Adrenal gland (tissue), 12 donors: ENCODE measurements around the gene PRPF40A. TPM values are rescaled to one million over a fixed set of nuclear protein-coding genes. Genes with fewer than 3 reads are reported as not detected.

ENCODE experiments used
- DNase-seq, 7 donors: peaks; one replicate each; pipeline ENCODE4 v3.0.0-alpha.2; 2019 to 2020
- H3K27ac ChIP-seq, 5 donors: fragments of 200-600 bp; sonication (generic) in 4 of 5; 1 replicate in 3 of 5; 2 replicates in 2 of 5; pipeline versions ENCODE4 v1.5.1 to v1.8.0; 2016 to 2020; ENCODE audit warnings: mild to moderate bottlenecking in 1 of 5
- H3K27me3 ChIP-seq: fragments of 200-600 bp; 2 replicates; pipeline ENCODE4 v1.8.0; 2021
- H3K36me3 ChIP-seq, 2 donors: fragments of 200-600 bp; replicated peaks in 1 of 2; 1 replicate in 1 of 2; 2 replicates in 1 of 2; pipeline versions ENCODE4 v1.5.1 to v1.8.0; 2018 to 2022
- H3K4me1 ChIP-seq, 2 donors: fragments of 200-600 bp; replicated peaks in 1 of 2; 1 replicate in 1 of 2; 2 replicates in 1 of 2; pipeline versions ENCODE4 v1.5.1 to v1.8.0; 2018 to 2021
- H3K4me3 ChIP-seq, 4 donors: fragments of 200-600 bp; sonication (generic) in 3 of 4; one replicate each; pipeline ENCODE4 v1.5.1; 2016 to 2018
- H3K9me3 ChIP-seq, 3 donors: fragments of 200-600 bp; sonication (generic) in 1 of 3; replicated peaks in 1 of 3; 1 replicate in 2 of 3; 2 replicates in 1 of 3; pipeline versions ENCODE4 v1.5.1 to v1.8.0; 2016 to 2021
- POLR2A ChIP-seq, 2 donors: fragments of 450-650 bp; IDR thresholded peaks; one replicate each; pipeline ENCODE4 v1.6.1; 2017; ENCODE audit warnings: antibody characterized with exemption in 2 of 2, mild to moderate bottlenecking in 2 of 2, moderate library complexity in 1 of 2
- WGBS, 4 donors: extraction: QIAGEN DNeasy Blood & Tissue Kit in 2 of 4; methylation state at CpG; one replicate each; pipeline versions ENCODE4 v1.1.5 to v1.1.7; 2013 to 2017; 5-methylcytosine and 5-hydroxymethylcytosine counted together
- intact Hi-C, 2 donors: fragments of 100-400 bp; cut with DNase I; formaldehyde crosslinking; loops; one replicate each; pipeline versions ENCODE4 v1.14.1 to v1.15.0; 2022 to 2023
- polyA plus RNA-seq, 3 donors: library from polyadenylated mRNA; stranded (reverse); fragments of 200-250 nt in 2 of 3; fragments of 350-450 nt in 1 of 3; fragmentation: Illumina TruSeq in 1 of 3; extraction: RNeasy Lipid Tissue Mini Kit (QIAGEN cat#74804) in 1 of 3; gene quantifications; one replicate each; pipeline ENCODE4 v1.2.3, GENCODE V29; 2013 to 2014
- total RNA-seq, 9 donors: library from RNA; depleted of rRNA in 4 of 9; stranded (reverse); fragments of >200 nt in 4 of 9; fragments of 120-200 nt in 1 of 9; fragmentation: NEBNext Ultra II Directional in 1 of 9; extraction: Animal tissue kit (Norgen Biotek cat#: 25700) in 1 of 9; gene quantifications; one replicate each; pipeline versions ENCODE4 v1.1.0 to v1.2.4, GENCODE V29; 2013 to 2023
- TF ChIP-seq, protein P1 (sequence below), 6 experiments: fragments of 450-650 bp in 4 of 6; fragments of 200-600 bp in 2 of 6; sonication (generic) in 1 of 6; IDR thresholded peaks; 1 replicate in 5 of 6; 2 replicates in 1 of 6; pipeline versions ENCODE4 v1.5.1 to v1.8.0; 2016 to 2021; ENCODE audit warnings: antibody characterized with exemption in 6 of 6, mild to moderate bottlenecking in 2 of 6, moderate library complexity in 1 of 6
- donor health status: healthy with polysubstance abuse.
- donor health status: Bipolar disorder and iron deficiency.
- donor health status: DM: yes; HTN: yes; CAD: no.
- donor health status: DM: no; HTN: no; CAD: no.
- donor health status: DM: no; HTN: no; CAD: no.
- donor health status: DM: yes; HTN: yes; CAD: no.

The PRPF40A gene
- total and polyA plus RNA-seq, 12 donors: 15.6 to 133 (median 68.9) TPM

DNA sequence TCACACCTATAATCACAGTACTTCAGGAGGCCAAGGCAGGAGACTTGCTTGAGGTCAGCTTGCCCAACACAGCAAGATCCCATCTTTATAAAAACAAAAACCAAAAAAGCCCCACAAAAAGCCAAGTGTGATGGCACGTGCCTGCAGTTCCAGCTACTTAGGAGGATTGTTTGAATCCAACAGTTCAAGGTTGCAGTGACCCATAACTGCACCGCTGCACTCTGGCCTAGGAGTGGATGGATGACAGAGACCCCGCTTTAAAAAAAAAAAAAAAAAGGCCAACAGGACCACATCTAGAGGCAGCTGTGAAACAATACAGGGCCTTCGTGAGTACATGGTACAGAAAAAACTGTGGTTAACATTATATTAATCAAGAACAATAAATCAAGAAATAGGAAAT lies 56.2 kb downstream of the PRPF40A start:
- intact Hi-C loops: no loop called here
- no peak for DNase-seq
- no peaks in the 10 kb centered on the region for H3K27me3 ChIP-seq
- H3K9me3 ChIP-seq: no peaks in the 10 kb centered on the region
- no peaks in the 10 kb centered on the region for H3K4me1 ChIP-seq
- whole genome bisulfite sequencing, 4 donors: 64 to 72% (median 68%) methylated on average over 4 of the region's 4 CpGs
- no peak overlapping the region for H3K27ac ChIP-seq
- H3K36me3 ChIP-seq: peaks cover 0 to 88% of the 10 kb centered on the region in 2 donors
- H3K4me3 ChIP-seq: no peak overlapping the region
- no peak for TF ChIP-seq POLR2A (IDR thresholded peaks at IDR 0.05)
- TF ChIP-seq, protein P1, sequence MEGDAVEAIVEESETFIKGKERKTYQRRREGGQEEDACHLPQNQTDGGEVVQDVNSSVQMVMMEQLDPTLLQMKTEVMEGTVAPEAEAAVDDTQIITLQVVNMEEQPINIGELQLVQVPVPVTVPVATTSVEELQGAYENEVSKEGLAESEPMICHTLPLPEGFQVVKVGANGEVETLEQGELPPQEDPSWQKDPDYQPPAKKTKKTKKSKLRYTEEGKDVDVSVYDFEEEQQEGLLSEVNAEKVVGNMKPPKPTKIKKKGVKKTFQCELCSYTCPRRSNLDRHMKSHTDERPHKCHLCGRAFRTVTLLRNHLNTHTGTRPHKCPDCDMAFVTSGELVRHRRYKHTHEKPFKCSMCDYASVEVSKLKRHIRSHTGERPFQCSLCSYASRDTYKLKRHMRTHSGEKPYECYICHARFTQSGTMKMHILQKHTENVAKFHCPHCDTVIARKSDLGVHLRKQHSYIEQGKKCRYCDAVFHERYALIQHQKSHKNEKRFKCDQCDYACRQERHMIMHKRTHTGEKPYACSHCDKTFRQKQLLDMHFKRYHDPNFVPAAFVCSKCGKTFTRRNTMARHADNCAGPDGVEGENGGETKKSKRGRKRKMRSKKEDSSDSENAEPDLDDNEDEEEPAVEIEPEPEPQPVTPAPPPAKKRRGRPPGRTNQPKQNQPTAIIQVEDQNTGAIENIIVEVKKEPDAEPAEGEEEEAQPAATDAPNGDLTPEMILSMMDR (IDR thresholded peaks at IDR 0.05): no peak

DNA sequence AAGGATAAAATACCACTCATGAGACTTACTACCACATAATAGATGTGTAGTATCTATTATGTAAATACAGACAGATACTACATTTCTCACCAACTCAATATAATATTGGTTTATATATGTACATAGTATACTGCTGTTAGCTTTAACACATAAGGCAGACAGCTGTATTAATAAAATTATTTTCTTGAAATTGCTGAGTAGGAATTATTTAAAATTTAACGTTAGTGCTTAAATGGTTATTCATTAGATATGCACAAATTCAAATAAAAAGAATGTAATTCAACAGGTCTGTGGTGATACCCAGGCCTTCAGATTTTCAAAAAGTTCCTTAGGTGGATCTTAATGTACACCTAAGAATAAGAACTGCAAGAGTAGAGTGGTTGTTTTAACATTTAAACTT lies 59.0 kb downstream of the PRPF40A start:
- Histone ChIP-seq H3K27ac (no peak overlapping the region), H3K4me1 (no peaks in the 10 kb centered on the region), H3K27me3 (no peaks in the 10 kb centered on the region), H3K4me3 (no peak overlapping the region), H3K9me3 (peaks cover 0 to 5% (median 0%) of the 10 kb centered on the region in 3 donors), H3K36me3 (peaks cover 0 to 83% of the 10 kb centered on the region in 2 donors)
- 75 to 88% (median 80%) methylated on average over 1 of the region's 1 CpG for WGBS, 4 donors
- intact Hi-C loops: no loop called here
- no peak for TF ChIP-seq POLR2A (IDR thresholded peaks at IDR 0.05)
- TF ChIP-seq, protein P1 (IDR thresholded peaks at IDR 0.05): no peak
- DNase-seq: no peak

- Histone ChIP-seq H3K27me3 (no peaks in the 10 kb centered on the region), H3K4me3 (no peak overlapping the region), H3K9me3 (peaks cover 0 to 5% (median 0%) of the 10 kb centered on the region in 3 donors), H3K36me3 (peaks cover 0 to 71% of the 10 kb centered on the region in 2 donors), H3K27ac (no peak overlapping the region), H3K4me1 (no peaks in the 10 kb centered on the region)
- no peak for TF ChIP-seq POLR2A (IDR thresholded peaks at IDR 0.05)
- TF ChIP-seq, protein P1 (IDR thresholded peaks at IDR 0.05): no peak
- DNase-seq: no peak
- intact Hi-C loops: no loop called here
- WGBS, 4 donors: 82 to 88% (median 86%) methylated on average over 4 of the region's 4 CpGs
These were observed 60.2 kb downstream of the PRPF40A start for GRCh38 chr2:152657043-152657442.

- Histone ChIP-seq H3K36me3 (peaks cover 0 to 59% of the 10 kb centered on the region in 2 donors), H3K27me3 (no peaks in the 10 kb centered on the region), H3K4me3 (no peak overlapping the region), H3K27ac (no peak overlapping the region), H3K9me3 (peaks cover 0 to 5% (median 0%) of the 10 kb centered on the region in 3 donors), H3K4me1 (no peaks in the 10 kb centered on the region)
- intact Hi-C loops: no loop called here
- 72 to 87% (median 83%) methylated on average over 1 of the region's 1 CpG for WGBS, 4 donors
- TF ChIP-seq POLR2A (IDR thresholded peaks at IDR 0.05): no peak
- TF ChIP-seq, protein P1 (IDR thresholded peaks at IDR 0.05): no peak
- no peak for DNase-seq
These were observed 61.4 kb downstream of the PRPF40A start for GRCh38 chr2:152655880-152656279.
